ENCODE measurements around the gene SCN3A. TPM values are rescaled to one million over a fixed set of nuclear protein-coding genes. Genes with fewer than 3 reads are reported as not detected.

The SCN3A gene
- total RNA-seq, 4 donors from 2014 or later: 0.62 to 5.7 (median 1.4) TPM

GRCh38 chr2:165069151-165069550 is 134.7 kb downstream of the SCN3A start:
- no peak for ATAC-seq
- no peak overlapping the region for H3K27ac ChIP-seq
- H3K4me3 ChIP-seq: no peak overlapping the region
- peaks cover 0 to 11% (median 3%) of the 10 kb centered on the region in 3 donors for H3K4me1 ChIP-seq
- 83 to 89% methylated on average over 1 of the region's 1 CpG for WGBS, 2 donors (ENCODE audit: low coverage in 1 of 2)
- no peak for TF ChIP-seq CTCF (IDR thresholded peaks at IDR 0.05)
- H3K36me3 ChIP-seq: no peaks in the 10 kb centered on the region
- no peaks in the 10 kb centered on the region for H3K9me3 ChIP-seq
- no peaks in the 10 kb centered on the region for H3K27me3 ChIP-seq

- ATAC-seq: no peak
These were observed 135.4 kb downstream of the SCN3A start for GRCh38 chr2:165068487-165068757.

GRCh38 chr2:165067643-165068486 is 136.0 kb downstream of the SCN3A start:
- peaks cover 0 to 11% (median 3%) of the 10 kb centered on the region in 3 donors for H3K4me1 ChIP-seq
- no peak overlapping the region for H3K4me3 ChIP-seq
- TF ChIP-seq POLR2A (IDR thresholded peaks at IDR 0.05): no peak
- TF ChIP-seq EP300 (IDR thresholded peaks at IDR 0.05): no peak
- TF ChIP-seq CTCF (IDR thresholded peaks at IDR 0.05): no peak
- TF ChIP-seq POLR2AphosphoS5 (IDR thresholded peaks at IDR 0.05): no peak
- ATAC-seq: no peak
- H3K9me3 ChIP-seq: no peaks in the 10 kb centered on the region
- 5 to 6% methylated on average over 8 to 11 of the region's 12 CpGs for WGBS, 2 donors (ENCODE audit: low coverage in 1 of 2)
- H3K36me3 ChIP-seq: no peaks in the 10 kb centered on the region
- H3K27me3 ChIP-seq: no peaks in the 10 kb centered on the region
- H3K27ac ChIP-seq: no peak overlapping the region

More at GRCh38 chr2:165068487-165068757, 135.4 kb downstream of the SCN3A start:
- H3K36me3 ChIP-seq: no peaks in the 10 kb centered on the region
- no peak overlapping the region for H3K4me3 ChIP-seq
- H3K27me3 ChIP-seq: no peaks in the 10 kb centered on the region
- no peaks in the 10 kb centered on the region for H3K9me3 ChIP-seq
- TF ChIP-seq POLR2A (IDR thresholded peaks at IDR 0.05): no peak
- no peak for TF ChIP-seq POLR2AphosphoS5 (IDR thresholded peaks at IDR 0.05)
- TF ChIP-seq CTCF (IDR thresholded peaks at IDR 0.05): no peak
- TF ChIP-seq EP300 (IDR thresholded peaks at IDR 0.05): no peak
- H3K27ac ChIP-seq: no peak overlapping the region
- peaks cover 0 to 11% (median 3%) of the 10 kb centered on the region in 3 donors for H3K4me1 ChIP-seq

GRCh38 chr2:165064743-165065142 is 139.1 kb downstream of the SCN3A start:
- no peaks in the 10 kb centered on the region for H3K27me3 ChIP-seq
- H3K9me3 ChIP-seq: no peaks in the 10 kb centered on the region
- H3K4me1 ChIP-seq: peaks cover 0 to 11% (median 3%) of the 10 kb centered on the region in 3 donors
- H3K27ac ChIP-seq: no peak overlapping the region
- no peak for TF ChIP-seq POLR2AphosphoS5 (IDR thresholded peaks at IDR 0.05)
- TF ChIP-seq POLR2A (IDR thresholded peaks at IDR 0.05): no peak
- TF ChIP-seq CTCF (IDR thresholded peaks at IDR 0.05): no peak
- TF ChIP-seq EP300 (IDR thresholded peaks at IDR 0.05): no peak
- H3K36me3 ChIP-seq: no peaks in the 10 kb centered on the region
- WGBS, 2 donors (ENCODE audit: low coverage in 1 of 2): 83 to 94% methylated on average over 1 to 2 of the region's 3 CpGs
- no peak overlapping the region for H3K4me3 ChIP-seq
- ATAC-seq: no peak

- no peak overlapping the region for H3K27ac ChIP-seq
- no peaks in the 10 kb centered on the region for H3K9me3 ChIP-seq
- H3K27me3 ChIP-seq: no peaks in the 10 kb centered on the region
- WGBS, 2 donors (ENCODE audit: low coverage in 1 of 2): 22 to 24% methylated on average over 2 of the region's 2 CpGs
- no peak for ATAC-seq
- H3K4me3 ChIP-seq: no peak overlapping the region
- no peaks in the 10 kb centered on the region for H3K36me3 ChIP-seq
- TF ChIP-seq EP300 (IDR thresholded peaks at IDR 0.05) (no peak), POLR2A (IDR thresholded peaks at IDR 0.05) (no peak), CTCF (IDR thresholded peaks at IDR 0.05) (no peak), POLR2AphosphoS5 (IDR thresholded peaks at IDR 0.05) (no peak)
- H3K4me1 ChIP-seq: no peaks in the 10 kb centered on the region
These were observed 143.4 kb downstream of the SCN3A start for GRCh38 chr2:165060411-165060810.
